Measurements from ENCODE around the gene BLOC1S3.

The BLOC1S3 gene

DNA sequence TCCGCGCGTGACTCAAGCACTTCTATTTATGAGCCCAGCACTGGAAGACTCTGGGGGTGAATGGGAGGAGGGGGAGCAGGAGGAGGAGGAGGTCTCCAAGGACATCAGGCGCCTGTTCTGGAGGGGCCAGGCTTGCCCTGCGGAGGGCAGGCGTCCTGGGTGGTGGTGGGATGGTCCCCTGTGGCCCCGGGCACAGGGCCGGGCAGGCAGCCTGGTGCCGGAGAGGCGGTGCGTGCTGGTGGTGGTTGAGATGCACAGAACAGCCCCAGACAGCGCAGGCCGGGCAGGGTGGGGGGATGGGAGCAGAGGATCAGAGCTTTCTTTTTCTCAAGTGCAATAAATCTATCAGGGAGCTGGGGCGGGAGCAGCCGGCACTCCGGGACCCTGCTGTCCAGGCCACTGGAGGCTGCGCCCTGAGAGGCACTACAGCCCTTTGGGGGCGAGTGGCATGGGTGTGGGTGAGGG is 31.8 kb upstream of the BLOC1S3 start:
- DNase-seq (ENCODE audit: low read depth): no peak
- H3K4me3 ChIP-seq (ENCODE audit: low read depth, low read length): no peak overlapping the region
- TF ChIP-seq, protein P1, sequence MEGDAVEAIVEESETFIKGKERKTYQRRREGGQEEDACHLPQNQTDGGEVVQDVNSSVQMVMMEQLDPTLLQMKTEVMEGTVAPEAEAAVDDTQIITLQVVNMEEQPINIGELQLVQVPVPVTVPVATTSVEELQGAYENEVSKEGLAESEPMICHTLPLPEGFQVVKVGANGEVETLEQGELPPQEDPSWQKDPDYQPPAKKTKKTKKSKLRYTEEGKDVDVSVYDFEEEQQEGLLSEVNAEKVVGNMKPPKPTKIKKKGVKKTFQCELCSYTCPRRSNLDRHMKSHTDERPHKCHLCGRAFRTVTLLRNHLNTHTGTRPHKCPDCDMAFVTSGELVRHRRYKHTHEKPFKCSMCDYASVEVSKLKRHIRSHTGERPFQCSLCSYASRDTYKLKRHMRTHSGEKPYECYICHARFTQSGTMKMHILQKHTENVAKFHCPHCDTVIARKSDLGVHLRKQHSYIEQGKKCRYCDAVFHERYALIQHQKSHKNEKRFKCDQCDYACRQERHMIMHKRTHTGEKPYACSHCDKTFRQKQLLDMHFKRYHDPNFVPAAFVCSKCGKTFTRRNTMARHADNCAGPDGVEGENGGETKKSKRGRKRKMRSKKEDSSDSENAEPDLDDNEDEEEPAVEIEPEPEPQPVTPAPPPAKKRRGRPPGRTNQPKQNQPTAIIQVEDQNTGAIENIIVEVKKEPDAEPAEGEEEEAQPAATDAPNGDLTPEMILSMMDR (conservative IDR thresholded peaks at IDR 0.05; ENCODE audit: low read depth, low read length): no peak

DNA sequence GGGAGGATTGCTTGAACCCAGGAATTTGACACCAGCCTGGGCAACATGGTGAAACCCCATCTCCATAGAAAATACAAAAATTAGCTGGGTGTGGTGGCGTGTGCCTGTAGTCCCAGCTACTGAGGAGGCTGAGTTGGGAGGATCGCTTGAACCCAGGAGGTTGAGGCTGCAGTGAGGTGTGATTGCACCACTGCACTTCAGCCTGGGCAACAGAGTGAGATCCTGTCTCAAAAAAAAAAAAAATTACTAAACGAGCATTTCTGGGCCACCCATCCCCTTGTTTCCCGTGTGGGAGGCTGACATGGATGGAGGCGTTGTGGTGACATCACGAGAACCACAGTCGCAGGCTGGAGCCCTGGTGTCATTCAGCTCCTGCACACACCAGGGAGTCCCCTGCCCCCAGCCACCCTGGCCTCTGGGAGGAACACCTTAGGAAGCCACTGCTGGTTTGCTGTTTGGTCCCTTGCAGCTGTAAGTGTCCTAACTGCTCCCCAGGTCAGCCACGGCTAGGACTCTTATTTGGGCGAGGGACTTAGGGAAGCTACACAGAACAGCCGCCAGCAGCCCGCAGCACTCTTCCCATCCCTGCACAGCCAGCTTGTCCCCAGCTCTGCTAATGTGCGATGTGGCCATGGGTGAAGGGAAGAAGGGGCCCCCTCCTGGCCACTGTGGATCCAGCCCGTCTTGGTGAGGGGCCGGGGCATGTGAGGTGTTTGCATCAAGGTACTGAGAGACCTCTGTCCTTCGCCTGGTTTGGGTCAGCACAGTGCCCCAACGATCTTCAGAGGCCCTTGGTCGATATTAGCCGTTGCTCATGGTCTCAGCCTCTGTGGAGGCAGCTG is 30.5 kb upstream of the BLOC1S3 start:
- TF ChIP-seq, protein P1 (conservative IDR thresholded peaks at IDR 0.05; ENCODE audit: low read depth, low read length): peak; percentile 20
- DNase-seq (ENCODE audit: low read depth): no peak
- H3K4me3 ChIP-seq (ENCODE audit: low read depth, low read length): no peak overlapping the region

DNA sequence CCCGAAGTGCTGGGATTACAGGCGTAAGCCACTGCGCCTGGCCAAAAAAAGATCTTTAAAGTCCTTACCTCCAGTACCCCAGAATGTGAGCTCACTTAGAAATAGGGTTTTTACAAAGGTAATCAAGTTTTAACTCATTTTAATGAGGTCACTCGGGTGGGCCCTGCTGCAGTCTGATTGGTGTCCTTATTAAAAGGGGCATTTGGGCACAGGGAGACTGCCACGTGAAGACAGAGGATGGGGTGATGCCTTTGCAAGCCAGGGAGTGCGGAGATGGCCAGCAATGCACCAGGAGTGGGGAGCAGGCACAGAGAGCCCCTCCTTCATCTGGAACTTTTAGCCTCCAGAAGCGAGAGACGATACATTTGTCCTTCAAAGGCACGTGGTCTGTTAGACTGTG is 29.5 kb upstream of the BLOC1S3 start:
- H3K4me3 ChIP-seq (ENCODE audit: low read depth, low read length): no peak overlapping the region
- TF ChIP-seq, protein P1 (conservative IDR thresholded peaks at IDR 0.05; ENCODE audit: low read depth, low read length): no peak

GRCh38 chr19:45150180-45150579 is 28.4 kb upstream of the BLOC1S3 start:
- TF ChIP-seq, protein P1 (conservative IDR thresholded peaks at IDR 0.05; ENCODE audit: low read depth, low read length): no peak
- H3K4me3 ChIP-seq (ENCODE audit: low read depth, low read length): no peak overlapping the region

More for the DNA sequence above, 29.5 kb upstream of the BLOC1S3 start:
- no peak for DNase-seq (ENCODE audit: low read depth)

DNA sequence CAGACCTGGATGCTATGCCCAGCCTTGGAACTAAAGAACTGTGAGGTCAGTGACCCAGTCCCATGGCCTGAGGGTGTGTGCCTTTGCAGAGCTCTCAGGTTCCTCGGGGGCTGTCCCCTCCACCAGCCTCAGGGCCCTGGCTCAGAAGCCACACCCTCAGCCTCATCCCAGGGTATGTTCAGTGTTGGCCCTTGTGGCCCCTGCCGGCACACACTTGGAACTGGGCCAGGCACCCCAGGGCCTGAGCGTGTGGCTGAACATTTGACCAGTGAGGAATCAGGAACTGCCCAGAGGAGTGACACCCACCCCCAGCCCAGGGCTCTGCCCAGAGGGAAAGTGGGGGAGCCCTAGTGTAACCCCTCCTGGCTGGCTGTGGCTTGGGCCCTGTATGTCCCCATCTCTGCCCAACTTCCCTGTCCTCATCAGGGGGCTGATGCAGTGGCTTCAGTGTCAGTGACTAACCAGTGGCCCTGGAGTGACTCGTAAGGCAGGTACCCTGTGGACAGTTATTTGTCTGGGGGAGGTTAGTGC is 27.8 kb upstream of the BLOC1S3 start:
- TF ChIP-seq, protein P1 (conservative IDR thresholded peaks at IDR 0.05; ENCODE audit: low read depth, low read length): no peak
- DNase-seq (ENCODE audit: low read depth): no peak

More at GRCh38 chr19:45150180-45150579, 28.4 kb upstream of the BLOC1S3 start:
- DNase-seq (ENCODE audit: low read depth): no peak

DNA sequence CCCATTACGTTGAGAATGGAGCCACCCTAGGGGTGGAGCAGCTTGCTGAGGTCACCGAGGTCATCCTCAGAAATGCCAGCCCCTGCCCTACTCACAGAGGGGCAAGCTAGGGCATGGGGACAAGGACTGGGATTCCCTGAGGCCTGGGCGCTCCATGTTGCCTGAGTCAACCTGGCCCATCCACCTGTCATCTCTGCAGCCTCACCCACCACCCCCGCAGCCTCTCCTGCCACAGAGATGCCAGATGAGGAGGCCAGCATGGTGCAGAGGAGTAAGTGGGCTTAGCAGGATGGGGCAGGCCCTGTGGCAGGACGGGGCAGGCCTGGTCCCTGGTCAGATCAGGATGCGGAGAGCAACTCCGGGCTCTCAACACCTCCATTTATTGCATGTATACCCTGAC is 27.3 kb upstream of the BLOC1S3 start:
- no peak for DNase-seq (ENCODE audit: low read depth)
- H3K4me3 ChIP-seq (ENCODE audit: low read depth, low read length): no peak overlapping the region
- TF ChIP-seq, protein P1 (conservative IDR thresholded peaks at IDR 0.05; ENCODE audit: low read depth, low read length): no peak

More for the DNA sequence above, 27.8 kb upstream of the BLOC1S3 start:
- no peak overlapping the region for H3K4me3 ChIP-seq (ENCODE audit: low read depth, low read length)
